PFSK-1 (cell line): Measurements from ENCODE around the gene HDHD3.

Source experiments
- POLR2AphosphoS5 ChIP-seq: IDR thresholded peaks from 2 replicates; pipeline ENCODE4 v1.6.1; 2012; ENCODE audit warnings: low read depth, mild to moderate bottlenecking, control low read depth, low read length, moderate library complexity
- SIN3A ChIP-seq: IDR thresholded peaks from 2 replicates; pipeline ENCODE4 v1.6.1; 2012; ENCODE audit warnings: mild to moderate bottlenecking, low read length, moderate library complexity, borderline replicate concordance; ENCODE audit not compliant: insufficient read depth

DNA sequence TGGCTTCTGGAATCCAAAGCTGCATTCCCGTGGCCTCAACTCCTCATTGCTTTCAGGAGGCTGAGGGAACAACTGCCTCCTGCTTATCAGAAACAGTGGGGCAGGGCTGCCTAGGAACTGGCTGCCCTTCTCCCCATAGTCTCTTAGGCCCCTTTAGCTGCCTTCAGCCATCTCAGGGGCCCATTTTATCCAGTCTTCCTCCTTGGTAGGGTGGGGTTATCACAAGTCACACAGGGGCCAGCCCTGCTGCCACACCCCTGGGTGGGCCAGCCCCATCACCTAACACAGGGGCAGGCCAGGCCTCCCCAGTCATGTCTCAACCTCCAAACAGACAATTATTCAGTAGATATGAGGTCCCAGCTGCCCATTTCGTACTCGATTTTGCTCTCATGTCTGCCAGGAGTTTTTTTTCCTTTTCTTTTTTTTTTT lies 20.4 kb upstream of the HDHD3 start:
- TF ChIP-seq POLR2AphosphoS5 = no peak
- no peak for TF ChIP-seq SIN3A
